ENCODE data around the gene KMT5B. TPM values are rescaled to one million over a fixed set of nuclear protein-coding genes. Genes with fewer than 3 reads are reported as not detected.

Gene KMT5B
- total and polyA plus RNA-seq, 9 donors = 25.5 to 59.1 (median 50.4) TPM

- Histone ChIP-seq H3K9me3 (no peaks in the 10 kb centered on the region), H3K4me3 (no peak overlapping the region), H3K27ac (no peak overlapping the region), H3K36me3 (no peaks in the 10 kb centered on the region), H3K4me1 (ENCODE audit: insufficient read depth) (no peaks in the 10 kb centered on the region), H3K27me3 (no peaks in the 10 kb centered on the region)
- WGBS, 3 donors = 77 to 82% (median 77%) methylated on average over 5 of the region's 5 CpGs
- DNase-seq = no peak
- TF ChIP-seq EP300 (IDR thresholded peaks at IDR 0.05) = no peak
- no peak for TF ChIP-seq POLR2A (IDR thresholded peaks at IDR 0.05)
- TF ChIP-seq CTCF (IDR thresholded peaks at IDR 0.05) = no peak
- intact Hi-C loops (cut with DNase I) = no loop called here
Observed at GRCh38 chr11:68177877-68178276, 35.2 kb downstream of the KMT5B start.

- 83 to 95% (median 92%) methylated on average over 4 of the region's 4 CpGs for WGBS, 3 donors
- H3K4me1 ChIP-seq (ENCODE audit: insufficient read depth) = no peaks in the 10 kb centered on the region
- intact Hi-C loops (cut with DNase I) = no loop called here
- TF ChIP-seq CTCF (IDR thresholded peaks at IDR 0.05) (no peak), EP300 (IDR thresholded peaks at IDR 0.05) (no peak), POLR2A (IDR thresholded peaks at IDR 0.05) (no peak)
- no peak overlapping the region for H3K4me3 ChIP-seq
- DNase-seq = no peak
- no peaks in the 10 kb centered on the region for H3K27me3 ChIP-seq
- H3K36me3 ChIP-seq = no peaks in the 10 kb centered on the region
- H3K27ac ChIP-seq = no peak overlapping the region
- H3K9me3 ChIP-seq = no peaks in the 10 kb centered on the region
Observed at GRCh38 chr11:68173926-68174325, 39.2 kb downstream of the KMT5B start.

GRCh38 chr11:68169442-68169841, 43.7 kb downstream of the KMT5B start:
- no peak for DNase-seq
- H3K27ac ChIP-seq = no peak overlapping the region
- H3K4me1 ChIP-seq (ENCODE audit: insufficient read depth) = no peaks in the 10 kb centered on the region
- TF ChIP-seq POLR2A (IDR thresholded peaks at IDR 0.05) (no peak), CTCF (IDR thresholded peaks at IDR 0.05) (no peak), EP300 (IDR thresholded peaks at IDR 0.05) (no peak)
- intact Hi-C loops (cut with DNase I) = no loop called here
- H3K27me3 ChIP-seq = no peaks in the 10 kb centered on the region
- no peak overlapping the region for H3K4me3 ChIP-seq
- H3K36me3 ChIP-seq = no peaks in the 10 kb centered on the region
- H3K9me3 ChIP-seq = no peaks in the 10 kb centered on the region

GRCh38 chr11:68168694-68169093, 44.4 kb downstream of the KMT5B start:
- WGBS, 3 donors = 93 to 95% (median 93%) methylated on average over 5 of the region's 5 CpGs
- DNase-seq = no peak
- Histone ChIP-seq H3K27me3 (no peaks in the 10 kb centered on the region), H3K9me3 (no peaks in the 10 kb centered on the region), H3K36me3 (no peaks in the 10 kb centered on the region), H3K4me1 (ENCODE audit: insufficient read depth) (no peaks in the 10 kb centered on the region), H3K4me3 (no peak overlapping the region), H3K27ac (no peak overlapping the region)
- intact Hi-C loops (cut with DNase I) = no loop called here
- no peak for TF ChIP-seq CTCF (IDR thresholded peaks at IDR 0.05)
- TF ChIP-seq EP300 (IDR thresholded peaks at IDR 0.05) = no peak
- TF ChIP-seq POLR2A (IDR thresholded peaks at IDR 0.05) = no peak

- Histone ChIP-seq H3K27me3 (no peaks in the 10 kb centered on the region), H3K9me3 (no peaks in the 10 kb centered on the region), H3K4me3 (no peak overlapping the region), H3K4me1 (ENCODE audit: insufficient read depth) (no peaks in the 10 kb centered on the region), H3K27ac (no peak overlapping the region), H3K36me3 (no peaks in the 10 kb centered on the region)
- intact Hi-C loops (cut with DNase I) = no loop called here
- TF ChIP-seq EP300 (IDR thresholded peaks at IDR 0.05) (no peak), POLR2A (IDR thresholded peaks at IDR 0.05) (no peak), CTCF (IDR thresholded peaks at IDR 0.05) (no peak)
- DNase-seq = no peak
- WGBS, 3 donors = 87 to 93% (median 91%) methylated on average over 6 of the region's 6 CpGs
Observed at GRCh38 chr11:68167474-68167873, 45.6 kb downstream of the KMT5B start.

All from ovary (tissue), 9 donors.